SU-DHL-6 (cell line): ENCODE data around the gene ADGRD2.

Source experiments
- H2AFZ ChIP-seq: fragments of 200-600 bp; sonication (generic); 2 replicates; pipeline ENCODE4 v1.6.1; 2014; ENCODE audit warnings: low read depth, mild to moderate bottlenecking, moderate library complexity, mixed read lengths, antibody characterized with exemption, low read length; ENCODE audit not compliant: severe bottlenecking
- H3F3A ChIP-seq: fragments of 200-600 bp; shearing (Covaris generic); 2 replicates; pipeline ENCODE4 v1.6.0; 2016; ENCODE audit warnings: antibody characterized with exemption, mild to moderate bottlenecking; ENCODE audit not compliant: insufficient read depth
- H3K27ac ChIP-seq: fragments of 200-600 bp; sonication (generic); 2 replicates; pipeline ENCODE4 v1.5.1; 2016; ENCODE audit warnings: low read depth, mild to moderate bottlenecking, low read length, moderate library complexity, mixed read lengths
- H3K27me3 ChIP-seq: fragments of 200-600 bp; sonication (generic), shearing (Covaris generic); 2 replicates; pipeline ENCODE4 v1.6.0; 2014; ENCODE audit warnings: mild to moderate bottlenecking, low read length
- H3K36me3 ChIP-seq: fragments of 200-600 bp; sonication (generic); 2 replicates; pipeline ENCODE4 v1.6.1; 2014; ENCODE audit warnings: mild to moderate bottlenecking, low read length, mixed read lengths
- H3K4me2 ChIP-seq: fragments of 300-600, 200-600 bp; shearing (Covaris generic), sonication (generic); 2 replicates; pipeline ENCODE4 v1.6.0; 2014; ENCODE audit warnings: low read length, low read depth, mild to moderate bottlenecking; ENCODE audit not compliant: poor library complexity, severe bottlenecking
- H3K4me3 ChIP-seq: fragments of 200-600 bp; sonication (generic); 2 replicates; pipeline ENCODE4 v1.5.1; 2014; ENCODE audit warnings: antibody characterized with exemption, low read length, mild to moderate bottlenecking, mixed read lengths; ENCODE audit not compliant: insufficient read depth, poor library complexity, severe bottlenecking
- H3K79me2 ChIP-seq: fragments of 200-600 bp; sonication (generic); 2 replicates; pipeline ENCODE4 v1.6.1; 2014; ENCODE audit warnings: mild to moderate bottlenecking, low read length, moderate library complexity; ENCODE audit not compliant: insufficient read depth
- H3K9ac ChIP-seq: fragments of 200-600 bp; sonication (generic); 2 replicates; pipeline ENCODE4 v1.7.0; 2014; ENCODE audit warnings: mild to moderate bottlenecking, low read length
- H3K9me2 ChIP-seq: fragments of 200-600 bp; sonication (generic); replicated peaks from 2 replicates; pipeline ENCODE4 v1.6.1; 2014; ENCODE audit warnings: low read length; ENCODE audit not compliant: insufficient read depth
- H3K9me3 ChIP-seq: fragments of 200-600 bp; sonication (generic); 2 replicates; pipeline ENCODE4 v1.6.1; 2014; ENCODE audit warnings: low read length, mixed read lengths; ENCODE audit not compliant: insufficient read depth
- H4K20me1 ChIP-seq: fragments of 200-600 bp; sonication (generic); 2 replicates; pipeline ENCODE4 v1.6.1; 2014; ENCODE audit warnings: low read depth, mild to moderate bottlenecking, antibody characterized with exemption, low read length, moderate library complexity, mixed read lengths
- CTCF ChIP-seq: fragments of 200-600 bp; sonication (generic); IDR thresholded peaks from one replicate; pipeline ENCODE4 v1.5.1; 2017; ENCODE audit warnings: antibody characterized with exemption, mild to moderate bottlenecking, low read length, moderate library complexity; ENCODE audit not compliant: insufficient read depth, poor library complexity, severe bottlenecking
- EZH2phosphoT487 ChIP-seq: fragments of 200-600 bp; sonication (generic), shearing (Covaris generic); conservative IDR thresholded peaks from 2 replicates; pipeline ENCODE4 v1.6.1; 2018; ENCODE audit warnings: mild to moderate bottlenecking, antibody characterized with exemption, low read length, moderate library complexity, mixed read lengths

Gene ADGRD2

GRCh38 chr9:124468061-124468740, 17.9 kb downstream of the ADGRD2 start:
- Histone ChIP-seq H3K4me3 (no peak overlapping the region), H3K4me2 (no peak overlapping the region), H3K9ac (no peak overlapping the region), H3K9me3 (no peaks in the 10 kb centered on the region), H4K20me1 (no peaks in the 10 kb centered on the region), H3K36me3 (no peaks in the 10 kb centered on the region), H3K79me2 (no peaks in the 10 kb centered on the region), H2AFZ (no peak overlapping the region), H3K27me3 (no peaks in the 10 kb centered on the region), H3K9me2 (no peaks in the 10 kb centered on the region), H3F3A (no peaks in the 10 kb centered on the region), H3K27ac (no peak overlapping the region)
- TF ChIP-seq EZH2phosphoT487 (no peak), CTCF (no peak)

- Histone ChIP-seq H4K20me1 (no peaks in the 10 kb centered on the region), H3K36me3 (no peaks in the 10 kb centered on the region), H3K4me2 (no peak overlapping the region), H3K4me3 (no peak overlapping the region), H3K9me3 (no peaks in the 10 kb centered on the region), H3K27ac (no peak overlapping the region), H3K9ac (no peak overlapping the region), H3K27me3 (no peaks in the 10 kb centered on the region), H3K79me2 (no peaks in the 10 kb centered on the region), H3K9me2 (no peaks in the 10 kb centered on the region), H2AFZ (no peak overlapping the region), H3F3A (no peaks in the 10 kb centered on the region)
- no peak for TF ChIP-seq EZH2phosphoT487
- TF ChIP-seq CTCF: no peak
These were observed 19.0 kb downstream of the ADGRD2 start for GRCh38 chr9:124469011-124469832.

- H3K36me3 ChIP-seq: no peaks in the 10 kb centered on the region
These were observed 20.1 kb downstream of the ADGRD2 start for GRCh38 chr9:124470306-124470705.

More at GRCh38 chr9:124470306-124470705, 20.1 kb downstream of the ADGRD2 start:
- no peak overlapping the region for H3K9ac ChIP-seq
- H3K9me2 ChIP-seq: no peaks in the 10 kb centered on the region
- H3K4me3 ChIP-seq: no peak overlapping the region
- H3K4me2 ChIP-seq: no peak overlapping the region
- H3F3A ChIP-seq: no peaks in the 10 kb centered on the region
- no peak for TF ChIP-seq EZH2phosphoT487
- no peak for TF ChIP-seq CTCF
- H3K9me3 ChIP-seq: no peaks in the 10 kb centered on the region
- H3K27me3 ChIP-seq: no peaks in the 10 kb centered on the region
- H3K27ac ChIP-seq: no peak overlapping the region
- no peak overlapping the region for H2AFZ ChIP-seq
- no peaks in the 10 kb centered on the region for H4K20me1 ChIP-seq
- no peaks in the 10 kb centered on the region for H3K79me2 ChIP-seq
